ENCODE data around the gene PTPRG.

Gene PTPRG

DNA sequence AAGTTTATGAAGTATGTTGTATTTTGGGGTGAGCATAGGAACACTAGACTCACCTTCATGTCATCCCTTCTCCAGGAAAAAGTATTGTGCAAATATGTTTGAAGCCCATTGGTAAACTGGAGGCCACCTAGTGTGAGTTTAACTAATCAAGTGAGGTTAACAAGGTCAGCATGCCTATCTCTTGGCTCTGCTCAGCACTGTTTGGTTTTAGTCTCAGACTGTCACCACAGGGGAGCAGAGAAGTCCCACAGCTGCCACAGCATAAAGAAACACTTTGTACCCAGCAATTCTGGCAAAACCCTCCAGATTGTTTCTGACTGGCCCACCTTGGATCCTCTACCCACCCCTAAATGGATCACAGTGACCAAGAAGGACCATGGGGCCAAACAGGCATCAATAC lies 659.2 kb downstream of the PTPRG start:
- DNase-seq: no peak

- DNase-seq: no peak
Observed at GRCh38 chr3:62225051-62225450, 663.7 kb downstream of the PTPRG start.

DNA sequence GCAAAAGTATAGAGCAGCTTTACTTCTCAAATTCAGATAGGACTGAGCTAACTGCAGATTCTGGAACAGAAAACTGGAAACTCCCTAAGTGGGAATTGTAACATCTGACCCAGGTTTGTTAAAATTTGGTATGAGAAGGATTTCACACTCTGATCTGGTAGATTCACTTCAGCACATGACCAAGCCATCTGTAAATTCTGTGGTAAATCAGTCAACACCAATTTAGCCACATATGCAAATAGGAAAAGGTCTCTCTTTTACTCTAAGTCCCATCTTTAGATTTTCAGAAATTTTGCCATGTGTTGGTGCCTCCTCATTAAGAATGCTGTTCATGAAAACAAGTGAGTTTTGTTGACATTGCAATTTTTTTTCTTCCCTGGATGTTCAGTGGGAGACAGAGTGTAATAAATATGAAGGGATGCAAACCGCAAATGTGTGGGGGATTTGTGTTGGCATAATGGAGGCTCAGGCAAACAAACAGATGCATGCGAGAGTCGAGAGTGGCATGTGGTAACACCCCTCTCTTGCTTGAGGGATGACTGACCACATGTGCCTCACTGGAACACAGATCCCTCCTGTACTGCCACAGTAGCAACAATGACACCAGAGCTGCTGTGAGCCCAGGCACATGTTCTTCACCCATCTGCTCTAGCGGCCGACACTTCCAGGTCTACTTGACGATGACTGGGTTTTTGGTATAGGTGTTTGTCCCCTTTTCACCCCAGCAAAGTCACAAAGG lies 665.4 kb downstream of the PTPRG start:
- DNase-seq: no peak

GRCh38 chr3:62228467-62228866 lies 667.1 kb downstream of the PTPRG start:
- no peak for DNase-seq

- no peak for DNase-seq
Observed at GRCh38 chr3:62229211-62229610, 667.8 kb downstream of the PTPRG start.

- no peak for DNase-seq
Observed at GRCh38 chr3:62229908-62230307, 668.5 kb downstream of the PTPRG start.

- DNase-seq: no peak
Observed at GRCh38 chr3:62233065-62233464, 671.7 kb downstream of the PTPRG start.

- no peak for DNase-seq
Observed at GRCh38 chr3:62236016-62236415, 674.6 kb downstream of the PTPRG start.

- DNase-seq: no peak
Observed at GRCh38 chr3:62237286-62237948, 676.0 kb downstream of the PTPRG start.

DNA sequence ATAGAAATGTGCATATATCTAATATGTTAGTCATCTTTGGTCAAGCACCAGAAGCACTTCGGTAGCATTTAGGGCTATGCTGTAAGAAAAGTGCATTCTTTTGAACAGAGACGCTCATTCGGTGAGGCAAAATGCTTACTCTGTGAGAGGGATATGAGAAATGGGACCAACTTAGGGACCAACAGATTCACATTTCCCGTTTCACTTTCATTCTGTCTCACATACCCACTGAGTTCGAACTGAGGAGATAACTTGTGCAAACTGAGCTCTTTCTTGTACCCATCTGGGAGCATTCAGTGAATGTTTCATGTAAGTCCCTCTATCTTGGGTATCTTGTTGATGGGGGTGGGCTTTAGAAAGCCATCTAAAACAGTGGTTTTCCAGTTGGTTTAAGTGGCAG lies 676.6 kb downstream of the PTPRG start:
- DNase-seq: no peak

- no peak for DNase-seq
Observed at GRCh38 chr3:62238431-62238830, 677.1 kb downstream of the PTPRG start.

GRCh38 chr3:62241279-62241678 lies 679.9 kb downstream of the PTPRG start:
- no peak for DNase-seq

- no peak for DNase-seq
Observed at GRCh38 chr3:62242831-62243509, 681.6 kb downstream of the PTPRG start.

DNA sequence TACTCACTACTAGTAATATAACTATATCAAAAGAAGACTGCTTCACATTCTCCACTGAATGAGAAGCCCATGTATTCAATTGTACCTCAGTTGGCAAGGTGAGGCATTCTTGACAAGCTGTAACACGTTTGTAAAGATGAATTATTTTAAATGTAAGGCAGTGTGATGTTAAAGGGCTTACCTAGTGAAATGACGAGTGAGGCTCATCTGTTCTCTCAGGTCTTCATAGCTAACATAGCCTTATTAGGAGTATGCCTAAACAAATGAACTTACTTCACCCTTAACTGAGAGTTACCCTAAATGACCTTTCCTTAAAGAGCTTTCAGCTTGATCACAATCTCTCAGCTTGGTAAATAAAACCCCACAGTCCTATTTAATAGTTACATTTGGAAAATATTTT lies 684.7 kb downstream of the PTPRG start:
- no peak for DNase-seq

DNA sequence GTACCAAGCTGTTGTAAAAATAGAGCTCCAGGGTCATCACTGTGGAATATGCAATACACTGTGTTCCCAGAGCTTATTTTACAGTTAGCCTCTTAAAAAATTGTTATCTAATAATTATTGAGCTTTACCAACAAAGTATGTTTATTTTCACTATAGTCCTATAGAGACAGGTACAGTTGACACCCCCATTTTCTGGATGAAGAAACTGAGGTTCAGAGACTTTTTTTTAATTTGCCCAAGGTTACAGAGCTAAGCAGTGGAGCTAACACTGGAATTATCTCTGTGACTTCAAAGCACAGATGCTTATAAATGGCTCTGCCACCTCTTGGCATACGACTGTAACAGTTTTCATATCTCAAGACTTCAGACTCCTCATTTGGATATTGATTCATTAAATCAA lies 685.6 kb downstream of the PTPRG start:
- no peak for DNase-seq

DNA sequence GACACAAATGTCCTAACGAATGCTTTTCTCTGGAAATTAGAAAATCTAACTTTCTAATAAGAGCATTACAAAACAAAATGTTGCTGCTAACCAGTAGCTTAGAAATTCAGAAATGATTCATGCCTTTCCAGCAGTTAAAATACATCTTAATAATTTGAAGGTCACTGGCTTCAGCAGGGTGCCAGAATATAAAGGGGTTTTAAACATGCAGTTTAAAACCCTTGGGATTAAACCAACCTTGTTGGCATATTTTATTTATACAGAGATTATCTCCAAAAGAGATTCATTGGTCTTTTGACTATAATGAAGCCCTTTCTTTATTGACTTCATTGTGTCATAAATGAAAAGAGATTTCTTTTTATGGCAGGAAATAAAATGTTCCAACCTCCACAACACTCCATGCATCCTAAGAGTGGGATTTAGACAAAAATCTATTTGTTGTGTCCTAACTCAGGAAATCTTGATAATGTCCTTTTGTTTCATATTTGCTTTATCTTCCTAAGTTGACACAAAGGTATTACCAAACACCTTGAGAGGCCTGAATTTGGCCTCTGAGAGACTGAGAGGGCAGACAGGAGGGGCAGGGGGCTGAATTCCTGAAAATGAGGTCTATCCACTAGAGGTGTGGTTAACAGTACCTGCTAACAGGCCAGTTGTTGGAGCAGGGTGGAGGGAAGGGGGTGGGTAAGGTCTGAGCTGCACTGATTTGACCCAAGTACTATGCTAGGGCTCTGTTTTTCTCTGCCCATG lies 687.5 kb downstream of the PTPRG start:
- DNase-seq: no peak

DNA sequence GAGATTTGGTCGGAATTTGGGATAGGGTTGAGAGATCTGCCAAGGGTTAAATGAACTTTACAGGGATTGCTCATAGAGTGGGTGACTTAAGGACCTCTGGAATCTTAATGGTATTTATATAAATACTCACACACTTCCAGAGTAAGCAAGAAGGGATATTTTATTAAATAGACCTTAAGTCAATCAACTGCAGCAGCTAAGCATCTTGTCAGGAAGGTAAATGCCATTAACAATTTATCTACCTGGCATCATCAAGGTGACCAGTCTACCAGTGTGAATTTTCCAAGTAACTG lies 688.1 kb downstream of the PTPRG start:
- no peak for DNase-seq

- DNase-seq: no peak
Observed at GRCh38 chr3:62249855-62250543, 688.6 kb downstream of the PTPRG start.

DNA sequence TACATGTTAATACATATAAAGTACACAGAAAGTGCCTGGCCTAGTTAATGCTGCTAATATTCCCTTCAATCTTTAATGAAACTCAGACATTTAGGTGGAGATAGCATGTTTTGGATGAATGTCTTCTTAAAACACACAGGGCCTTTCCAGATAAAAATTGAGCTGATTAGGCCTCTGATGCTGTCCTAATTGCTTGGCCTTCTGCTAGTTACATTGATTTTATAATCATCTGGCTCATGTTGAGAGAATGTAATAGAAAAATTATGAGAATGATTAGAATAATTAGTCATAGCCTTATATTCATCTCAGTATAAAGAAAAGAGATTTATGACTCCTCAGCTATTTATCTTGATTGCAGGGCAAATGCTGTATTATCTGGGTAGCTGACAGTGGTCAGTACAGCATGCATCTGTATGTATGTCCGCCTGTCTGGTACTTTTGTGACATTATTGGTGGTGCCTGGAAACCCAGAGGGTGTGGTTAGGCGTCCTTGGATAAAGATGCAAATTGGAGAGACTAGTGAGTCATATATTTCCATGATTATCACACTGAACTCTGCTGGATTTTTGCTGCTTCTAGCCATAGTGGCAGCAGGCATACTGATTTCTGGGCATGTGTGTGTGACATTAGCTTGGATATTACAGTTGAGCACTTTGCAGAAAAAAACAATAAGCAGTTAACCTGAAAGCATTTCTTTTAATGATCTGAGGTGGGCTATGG lies 691.2 kb downstream of the PTPRG start:
- no peak for DNase-seq

GRCh38 chr3:62253971-62254370 lies 692.6 kb downstream of the PTPRG start:
- DNase-seq: no peak

DNA sequence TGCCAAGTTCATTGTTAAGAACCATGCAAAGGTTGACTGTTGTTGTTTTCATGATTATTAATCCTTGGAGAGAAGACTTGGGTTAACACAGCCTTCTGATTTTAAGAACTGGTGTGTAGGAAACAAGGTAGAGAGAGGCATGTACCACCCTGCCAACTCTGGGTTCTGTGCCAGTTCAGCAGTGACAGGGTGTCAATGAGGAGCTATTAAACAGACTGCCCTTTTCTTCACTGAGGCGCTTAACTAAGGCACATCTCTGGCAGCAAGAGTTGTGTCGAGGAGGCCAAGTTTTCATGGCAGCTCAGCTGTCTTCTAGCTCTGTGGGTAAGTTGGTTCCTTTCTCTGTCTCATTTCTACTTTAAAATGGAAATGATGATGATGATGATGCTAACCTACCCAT lies 694.4 kb downstream of the PTPRG start:
- DNase-seq: no peak

- DNase-seq: no peak
Observed at GRCh38 chr3:62259924-62260323, 698.6 kb downstream of the PTPRG start.

All from NCI-H1694 (cell line).